OCI-LY7 (cell line): ENCODE data around the gene KCNB1.

Experiments used
- CTCF ChIP-seq: fragments of 200-600 bp; sonication (generic); conservative IDR thresholded peaks from 2 replicates; pipeline ENCODE4 v1.5.1; 2014; ENCODE audit warnings: mild to moderate bottlenecking, antibody characterized with exemption, low read length, moderate library complexity, mixed read lengths
- EZH2phosphoT487 ChIP-seq: fragments of 200-600 bp; sonication (generic); IDR thresholded peaks from 2 replicates; pipeline ENCODE4 v1.6.1; 2018; ENCODE audit warnings: low read depth, borderline replicate concordance, mild to moderate bottlenecking, mixed run types, antibody characterized with exemption, low read length, moderate library complexity, mixed read lengths

DNA sequence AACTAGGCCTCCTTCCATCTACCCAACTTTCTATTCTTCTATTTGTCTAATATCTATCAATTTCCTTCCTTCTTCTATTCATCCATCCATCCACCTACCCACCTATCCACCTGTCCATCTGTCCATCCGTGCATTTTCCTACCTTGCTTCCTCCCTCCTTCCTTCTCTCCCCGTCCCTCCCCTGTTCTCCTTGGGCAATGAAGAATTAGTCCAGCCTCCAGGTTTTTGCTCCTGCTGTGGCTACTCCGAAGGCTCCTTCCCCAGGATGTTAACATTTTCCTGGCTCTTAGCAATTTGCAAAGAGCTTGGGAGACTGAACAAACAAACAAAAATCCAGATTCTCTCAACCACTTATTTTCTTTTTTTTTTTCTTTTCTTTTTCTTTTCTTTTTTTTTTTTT is 81.6 kb downstream of the KCNB1 start:
- TF ChIP-seq CTCF (no peak), EZH2phosphoT487 (no peak)
